Cardiac muscle cell (in vitro differentiated cells and primary cell): ENCODE results near the gene ADGRL3. TPM values are rescaled to one million over a fixed set of nuclear protein-coding genes. Genes with fewer than 3 reads are reported as not detected.

Experiments used
- DNase-seq, 2 donors: peaks; one replicate each; pipeline versions ENCODE4 v3.0.0 to v3.0.0-alpha.2; 2010 to 2017; ENCODE audit warnings: low read depth in 1 of 2, low spot score in 1 of 2
- H3K27ac ChIP-seq: fragments of 200-600 bp; sonication (generic); 2 replicates; pipeline ENCODE4 v1.5.1; 2016
- H3K27me3 ChIP-seq: fragments of 200-600 bp; sonication (generic); 2 replicates; pipeline ENCODE4 v1.6.0; 2016; ENCODE audit warnings: control low read depth
- H3K36me3 ChIP-seq: fragments of 200-600 bp; sonication (generic); 2 replicates; pipeline ENCODE4 v1.5.1; 2016; ENCODE audit warnings: control low read depth
- H3K4me1 ChIP-seq: fragments of 200-600 bp; sonication (generic); 2 replicates; pipeline ENCODE4 v1.8.1; 2017; ENCODE audit warnings: low read depth, mild to moderate bottlenecking, mixed run types
- H3K4me3 ChIP-seq: fragments of 200-600 bp; sonication (generic); 2 replicates; pipeline ENCODE4 v1.5.1; 2016; ENCODE audit warnings: mild to moderate bottlenecking
- H3K9me3 ChIP-seq: fragments of 200-600 bp; sonication (generic); 2 replicates; pipeline ENCODE4 v1.5.1; 2017; ENCODE audit warnings: low read depth, mild to moderate bottlenecking, control low read depth
- CTCF ChIP-seq: IDR thresholded peaks from 2 replicates; pipeline ENCODE4 v1.5.1; 2012; ENCODE audit warnings: low read depth, mild to moderate bottlenecking, low read length
- polyA plus RNA-seq: library from polyadenylated mRNA; unstranded; fragments of >200 nt; fragmentation: Nextera tagmentation; extraction: Ambion mirVana; gene quantifications from 2 replicates; pipeline ENCODE4 v1.2.1, GENCODE V29; 2016
- total RNA-seq: library from RNA; depleted of rRNA; stranded (reverse); fragments of >200 nt; gene quantifications from 2 replicates; pipeline ENCODE4 v1.2.3, GENCODE V29; 2016

Gene ADGRL3
- total and polyA plus RNA-seq, 2 experiments from 2014 or later = 2.4 to 4.8 TPM

GRCh38 chr4:61175495-61175894 lies 24.6 kb upstream of the ADGRL3 start:
- no peak for DNase-seq
- TF ChIP-seq CTCF = no peak

GRCh38 chr4:61177367-61177766 lies 22.8 kb upstream of the ADGRL3 start:
- Histone ChIP-seq H3K4me3 (no peak overlapping the region), H3K9me3 (no peaks in the 10 kb centered on the region), H3K36me3 (no peaks in the 10 kb centered on the region), H3K27ac (no peak overlapping the region), H3K4me1 (no peaks in the 10 kb centered on the region), H3K27me3 (no peaks in the 10 kb centered on the region)
- no peak for TF ChIP-seq CTCF
- no peak for DNase-seq

More at GRCh38 chr4:61175495-61175894, 24.6 kb upstream of the ADGRL3 start:
- no peaks in the 10 kb centered on the region for H3K4me1 ChIP-seq
- H3K4me3 ChIP-seq = no peak overlapping the region
- no peak overlapping the region for H3K27ac ChIP-seq
- no peaks in the 10 kb centered on the region for H3K9me3 ChIP-seq
- H3K27me3 ChIP-seq = no peaks in the 10 kb centered on the region
- no peaks in the 10 kb centered on the region for H3K36me3 ChIP-seq

GRCh38 chr4:61180405-61180804 lies 19.7 kb upstream of the ADGRL3 start:
- no peak for TF ChIP-seq CTCF

GRCh38 chr4:61182915-61183314 lies 17.2 kb upstream of the ADGRL3 start:
- no peak overlapping the region for H3K27ac ChIP-seq
- H3K4me3 ChIP-seq = no peak overlapping the region
- DNase-seq = no peak
- no peaks in the 10 kb centered on the region for H3K27me3 ChIP-seq
- no peaks in the 10 kb centered on the region for H3K36me3 ChIP-seq
- no peak for TF ChIP-seq CTCF
- no peaks in the 10 kb centered on the region for H3K9me3 ChIP-seq
- H3K4me1 ChIP-seq = no peaks in the 10 kb centered on the region

More at GRCh38 chr4:61180405-61180804, 19.7 kb upstream of the ADGRL3 start:
- no peaks in the 10 kb centered on the region for H3K9me3 ChIP-seq
- DNase-seq = no peak
- H3K27ac ChIP-seq = no peak overlapping the region
- no peaks in the 10 kb centered on the region for H3K36me3 ChIP-seq
- no peaks in the 10 kb centered on the region for H3K4me1 ChIP-seq
- H3K27me3 ChIP-seq = no peaks in the 10 kb centered on the region
- H3K4me3 ChIP-seq = no peak overlapping the region

- DNase-seq = no peak
- Histone ChIP-seq H3K4me1 (no peaks in the 10 kb centered on the region), H3K27me3 (no peaks in the 10 kb centered on the region), H3K27ac (no peak overlapping the region), H3K4me3 (no peak overlapping the region), H3K9me3 (no peaks in the 10 kb centered on the region), H3K36me3 (no peaks in the 10 kb centered on the region)
- no peak for TF ChIP-seq CTCF
Measured at GRCh38 chr4:61185288-61185687, 14.8 kb upstream of the ADGRL3 start.

GRCh38 chr4:61192392-61192791 lies 7.7 kb upstream of the ADGRL3 start:
- Histone ChIP-seq H3K36me3 (no peaks in the 10 kb centered on the region), H3K27me3 (peaks cover 4% of the 10 kb centered on the region), H3K4me1 (no peaks in the 10 kb centered on the region), H3K9me3 (no peaks in the 10 kb centered on the region), H3K4me3 (no peak overlapping the region), H3K27ac (no peak overlapping the region)
- TF ChIP-seq CTCF = no peak
- no peak for DNase-seq
